Mesenchymal stem cell (in vitro differentiated cells and primary cell): ENCODE results near the gene ZSWIM8. TPM values are rescaled to one million over a fixed set of nuclear protein-coding genes. Genes with fewer than 3 reads are reported as not detected.

Experiments
- DNase-seq: peaks from one replicate; pipeline ENCODE4 v3.0.0-alpha.2; 2013
- H2AFZ ChIP-seq: one replicate; pipeline ENCODE4 v1.6.1; 2013; ENCODE audit warnings: low read depth, mild to moderate bottlenecking, control low read depth, inconsistent platforms, low read length, moderate library complexity
- H2AK5ac ChIP-seq: 2 replicates; pipeline ENCODE4 v1.6.1; 2013; ENCODE audit warnings: low read length, moderate library complexity, mild to moderate bottlenecking, inconsistent platforms; ENCODE audit not compliant: severe bottlenecking
- H2BK120ac ChIP-seq: one replicate; pipeline ENCODE4 v1.6.1; 2013; ENCODE audit warnings: low read depth, mild to moderate bottlenecking, inconsistent platforms, low read length, moderate library complexity
- H2BK12ac ChIP-seq, 2 experiments: one replicate each; pipeline ENCODE4 v1.6.1; 2013; ENCODE audit warnings: inconsistent platforms in 2 of 2, low read length in 2 of 2, mild to moderate bottlenecking in 2 of 2, moderate library complexity in 2 of 2, control low read depth in 1 of 2
- H2BK15ac ChIP-seq: one replicate; pipeline ENCODE4 v1.6.1; 2013; ENCODE audit warnings: mild to moderate bottlenecking, low read depth, inconsistent platforms; ENCODE audit not compliant: poor library complexity, severe bottlenecking
- H2BK5ac ChIP-seq: 2 replicates; pipeline ENCODE4 v1.6.1; 2013; ENCODE audit warnings: low read depth, mild to moderate bottlenecking, low read length, control low read depth, inconsistent platforms; ENCODE audit not compliant: poor library complexity, severe bottlenecking
- H3K14ac ChIP-seq, 2 experiments: one replicate each; pipeline ENCODE4 v1.6.1; 2013; ENCODE audit warnings: inconsistent platforms in 2 of 2, low read length in 2 of 2, control low read depth in 1 of 2, mild to moderate bottlenecking in 1 of 2, moderate library complexity in 1 of 2
- H3K18ac ChIP-seq, 2 experiments: one replicate each; pipeline ENCODE4 v1.6.1; 2013; ENCODE audit warnings: inconsistent platforms in 2 of 2, low read length in 2 of 2, control low read depth in 1 of 2, low read depth in 1 of 2, mild to moderate bottlenecking in 1 of 2
- H3K23ac ChIP-seq, 2 experiments: one replicate each; pipeline ENCODE4 v1.6.1; 2013; ENCODE audit warnings: inconsistent platforms in 2 of 2, low read length in 2 of 2, mild to moderate bottlenecking in 2 of 2, moderate library complexity in 2 of 2, control low read depth in 1 of 2
- H3K27ac ChIP-seq: 2 replicates; pipeline ENCODE4 v1.5.1; 2013; ENCODE audit warnings: mild to moderate bottlenecking, moderate library complexity, low read length, control low read depth, inconsistent platforms; ENCODE audit not compliant: poor library complexity, severe bottlenecking
- H3K27me3 ChIP-seq, 2 experiments: 2 replicates each; pipeline versions ENCODE4 v1.6.1 to v1.7.0; 2013; ENCODE audit warnings: low read length in 2 of 2, mild to moderate bottlenecking in 2 of 2, moderate library complexity in 2 of 2, control low read depth in 1 of 2, inconsistent platforms in 1 of 2; ENCODE audit not compliant: control insufficient read depth in 1 of 2, insufficient read depth in 1 of 2
- H3K36me3 ChIP-seq, 2 experiments: 2 replicates each; pipeline versions ENCODE4 v1.6.1 to v1.7.0; 2013; ENCODE audit warnings: low read length in 2 of 2, control low read depth in 1 of 2, inconsistent platforms in 1 of 2, low read depth in 1 of 2, mild to moderate bottlenecking in 1 of 2; ENCODE audit not compliant: insufficient read depth in 2 of 2, control insufficient read depth in 1 of 2
- H3K4ac ChIP-seq, 2 experiments: one replicate each; pipeline ENCODE4 v1.6.1; 2013; ENCODE audit warnings: inconsistent platforms in 2 of 2, low read length in 2 of 2, mild to moderate bottlenecking in 2 of 2, moderate library complexity in 2 of 2, control low read depth in 1 of 2, low read depth in 1 of 2
- H3K4me1 ChIP-seq: 2 replicates; pipeline ENCODE4 v1.6.1; 2013; ENCODE audit warnings: low read depth, low read length, control low read depth; ENCODE audit not compliant: control insufficient read depth, insufficient read depth
- H3K4me2 ChIP-seq: 2 replicates; pipeline ENCODE4 v1.6.1; 2013; ENCODE audit warnings: low read length, mild to moderate bottlenecking, inconsistent platforms; ENCODE audit not compliant: poor library complexity, severe bottlenecking
- H3K4me3 ChIP-seq, 2 experiments: 2 replicates each; pipeline versions ENCODE4 v1.5.1 to v1.7.0; 2013; ENCODE audit warnings: low read length in 2 of 2, mild to moderate bottlenecking in 2 of 2, control low read depth in 1 of 2, low read depth in 1 of 2; ENCODE audit not compliant: insufficient read depth in 1 of 2
- H3K79me1 ChIP-seq: replicated peaks from 2 replicates; pipeline ENCODE4 v1.6.1; 2013; ENCODE audit warnings: mild to moderate bottlenecking, control low read depth, low read length, inconsistent platforms; ENCODE audit not compliant: poor library complexity, severe bottlenecking
- H3K9ac ChIP-seq: 2 replicates; pipeline ENCODE4 v1.7.0; 2013; ENCODE audit warnings: mild to moderate bottlenecking, low read length, moderate library complexity
- H3K9me3 ChIP-seq: 2 replicates; pipeline ENCODE4 v1.7.0; 2013; ENCODE audit warnings: mild to moderate bottlenecking, low read length; ENCODE audit not compliant: control insufficient read depth
- H4K8ac ChIP-seq: one replicate; pipeline ENCODE4 v1.6.1; 2013; ENCODE audit warnings: inconsistent platforms, mild to moderate bottlenecking, low read length, moderate library complexity
- H4K91ac ChIP-seq: one replicate; pipeline ENCODE4 v1.6.1; 2013; ENCODE audit warnings: mild to moderate bottlenecking, low read length, inconsistent platforms
- WGBS: methylation state at CpG from one replicate; pipeline ENCODE4 v1.1.7; 2013; ENCODE audit warnings: mixed read lengths; 5-methylcytosine and 5-hydroxymethylcytosine counted together
- small RNA-seq: library from polyadenylated mRNA; stranded (forward); fragments of <200 nt; extraction: miRNeasy Mini kit (QIAGEN cat#:217004); gene quantifications from one replicate; pipeline ENCODE3, GENCODE V24; 2013; ENCODE audit warnings: low read depth

ZSWIM8 gene

DNA sequence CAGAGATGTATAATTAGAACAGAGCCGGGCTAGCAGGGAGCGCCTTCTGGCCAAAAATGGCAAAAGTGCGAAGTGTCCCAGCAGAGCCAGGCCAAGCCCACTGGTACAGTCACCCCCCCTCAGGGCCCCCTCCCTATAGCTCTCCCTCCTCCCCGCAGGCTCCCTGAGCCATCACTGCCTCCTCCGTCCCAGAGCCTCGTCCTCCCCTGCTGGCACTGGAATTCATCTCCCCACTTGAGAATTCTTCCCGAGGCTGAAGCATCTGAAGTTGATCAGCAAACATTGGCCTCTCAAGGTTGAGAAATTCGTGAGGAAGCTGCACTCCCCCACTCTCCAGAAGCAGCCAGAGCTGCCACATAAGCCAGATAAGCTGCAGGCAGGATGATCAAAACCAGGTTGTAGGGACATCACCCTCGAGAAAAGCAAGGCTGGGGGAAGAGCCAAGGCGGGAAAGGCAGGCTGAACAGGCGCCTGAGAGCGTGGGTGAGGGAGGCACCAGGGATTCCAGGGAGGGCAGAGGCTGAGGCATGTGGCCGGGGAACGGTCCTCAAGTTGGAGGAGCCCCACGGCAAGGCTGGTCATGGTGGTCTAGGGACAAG is 65.6 kb downstream of the ZSWIM8 start:
- peaks cover 66 to 67% of the 10 kb centered on the region in 2 experiments for H3K36me3 ChIP-seq
- H3K4me2 ChIP-seq, result no peak overlapping the region
- 56% methylated on average over 14 of the region's 15 CpGs for WGBS
- no peak overlapping the region for H3K14ac ChIP-seq
- H3K27ac ChIP-seq, result peak overlapping the region; percentile 40
- peak overlapping the region in 1 of 2 experiments; percentile 36 for H3K4me3 ChIP-seq
- no peaks in the 10 kb centered on the region for H3K9me3 ChIP-seq
- H3K27me3 ChIP-seq, result no peaks in the 10 kb centered on the region
- H2AFZ ChIP-seq, result no peak overlapping the region
- H3K18ac ChIP-seq, result no peak overlapping the region
- peak overlapping the region; percentile 8 for H2BK15ac ChIP-seq
- H3K4me1 ChIP-seq, result peaks cover 15% of the 10 kb centered on the region
- H3K23ac ChIP-seq, result no peak overlapping the region
- H3K9ac ChIP-seq, result peak overlapping the region; percentile 82
- no peak overlapping the region for H4K8ac ChIP-seq
- no peak overlapping the region for H2BK12ac ChIP-seq
- H2AK5ac ChIP-seq, result no peak overlapping the region
- no peak overlapping the region for H4K91ac ChIP-seq
- H2BK120ac ChIP-seq, result no peak overlapping the region
- H3K4ac ChIP-seq, result no peak overlapping the region
- DNase-seq, result peak; percentile 59
- peaks cover 25% of the 10 kb centered on the region for H3K79me1 ChIP-seq
- no peak overlapping the region for H2BK5ac ChIP-seq

Small RNA genes within 50 kb of the gene (small RNA-seq; reads per million reads assigned to genes)
- gene AC022400.4, result not detected
- not detected for gene AC022400.9
- gene ZSWIM8-AS1, result not detected
